ENCODE data around the gene TNFRSF11A. TPM values are rescaled to one million over a fixed set of nuclear protein-coding genes. Genes with fewer than 3 reads are reported as not detected.

Gene TNFRSF11A
- total RNA-seq, 1 experiment from 2014 or later = 0.16 TPM

DNA sequence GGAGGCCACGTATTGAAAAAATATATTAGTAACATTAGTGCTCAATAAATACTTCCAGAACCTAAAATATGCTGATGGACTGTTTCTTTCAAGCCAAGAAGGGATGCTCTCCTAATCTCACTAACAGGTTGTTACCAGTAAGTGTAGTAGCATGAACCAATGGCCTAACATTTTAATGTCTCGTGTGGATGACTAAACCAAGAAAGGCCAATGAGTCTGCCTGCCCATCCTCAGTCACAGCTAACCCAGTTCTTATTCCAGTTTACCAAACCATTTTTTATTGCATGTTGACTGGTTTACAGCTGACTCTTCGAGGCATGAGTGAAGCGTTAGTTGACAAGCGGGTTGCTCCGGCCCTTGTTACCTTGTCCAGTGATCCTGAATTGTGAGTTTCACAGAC is 45.1 kb upstream of the TNFRSF11A start:
- ChIA-PET POLR2A (no interaction called here), CTCF (no interaction called here)
- no peaks in the 10 kb centered on the region for H3K9me3 ChIP-seq
- Mint-ChIP-seq H3K27me3 (ENCODE audit: insufficient read depth, unreplicated experiment) (no peaks in the 10 kb centered on the region), H3K27ac (ENCODE audit: unreplicated experiment) (no peak overlapping the region), H3K36me3 (ENCODE audit: insufficient read depth, unreplicated experiment) (peaks cover 6% of the 10 kb centered on the region), H3K4me3 (ENCODE audit: unreplicated experiment) (no peak overlapping the region), H3K4me1 (ENCODE audit: low read depth, unreplicated experiment) (no peaks in the 10 kb centered on the region), H3K9me3 (ENCODE audit: unreplicated experiment) (no peaks in the 10 kb centered on the region)
- H3K4me1 ChIP-seq = no peaks in the 10 kb centered on the region
- DNase-seq = no peak
- TF ChIP-seq, protein P1, sequence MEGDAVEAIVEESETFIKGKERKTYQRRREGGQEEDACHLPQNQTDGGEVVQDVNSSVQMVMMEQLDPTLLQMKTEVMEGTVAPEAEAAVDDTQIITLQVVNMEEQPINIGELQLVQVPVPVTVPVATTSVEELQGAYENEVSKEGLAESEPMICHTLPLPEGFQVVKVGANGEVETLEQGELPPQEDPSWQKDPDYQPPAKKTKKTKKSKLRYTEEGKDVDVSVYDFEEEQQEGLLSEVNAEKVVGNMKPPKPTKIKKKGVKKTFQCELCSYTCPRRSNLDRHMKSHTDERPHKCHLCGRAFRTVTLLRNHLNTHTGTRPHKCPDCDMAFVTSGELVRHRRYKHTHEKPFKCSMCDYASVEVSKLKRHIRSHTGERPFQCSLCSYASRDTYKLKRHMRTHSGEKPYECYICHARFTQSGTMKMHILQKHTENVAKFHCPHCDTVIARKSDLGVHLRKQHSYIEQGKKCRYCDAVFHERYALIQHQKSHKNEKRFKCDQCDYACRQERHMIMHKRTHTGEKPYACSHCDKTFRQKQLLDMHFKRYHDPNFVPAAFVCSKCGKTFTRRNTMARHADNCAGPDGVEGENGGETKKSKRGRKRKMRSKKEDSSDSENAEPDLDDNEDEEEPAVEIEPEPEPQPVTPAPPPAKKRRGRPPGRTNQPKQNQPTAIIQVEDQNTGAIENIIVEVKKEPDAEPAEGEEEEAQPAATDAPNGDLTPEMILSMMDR (IDR thresholded peaks at IDR 0.05; ENCODE audit: insufficient read depth in 1 of 2, low read depth in 1 of 2, low read length in 1 of 2, severe bottlenecking in 1 of 2, unreplicated experiment in 1 of 2) = no peak
- H3K36me3 ChIP-seq (ENCODE audit: control insufficient read depth, insufficient read depth, low read length) = no peaks in the 10 kb centered on the region
- no peak overlapping the region for H3K4me3 ChIP-seq (ENCODE audit: low read depth, low read length)
- intact Hi-C loops (cut with micrococcal nuclease; ENCODE audit: unreplicated experiment) = no loop called here
- H3K27me3 ChIP-seq (replicated peaks; ENCODE audit: control insufficient read depth, insufficient read depth, low read length) = no peaks in the 10 kb centered on the region
- BruUV-seq (replicated peaks) = no TSS peak

DNA sequence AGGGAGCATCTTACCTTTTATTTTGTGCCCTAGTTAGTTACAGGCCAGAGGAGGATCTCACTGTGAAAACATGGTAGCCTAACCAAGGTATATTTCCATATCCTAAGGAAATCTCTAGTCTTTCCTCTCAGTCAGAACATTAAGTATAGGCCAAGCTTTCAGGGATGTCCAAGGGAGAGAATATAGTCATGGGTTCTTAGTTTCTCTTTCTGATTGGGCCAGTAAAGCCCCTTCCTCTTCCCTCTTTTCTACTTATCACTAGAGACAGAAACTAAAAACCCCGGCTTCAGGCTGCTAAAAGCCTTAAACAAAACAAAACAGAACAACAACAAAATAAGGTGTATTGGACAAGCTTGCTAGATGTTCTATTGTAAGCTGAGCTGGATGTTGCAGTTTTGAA is 44.3 kb upstream of the TNFRSF11A start:
- POLR2A ChIA-PET = no interaction called here
- no peak overlapping the region for H3K27ac Mint-ChIP-seq (ENCODE audit: unreplicated experiment)
- H3K36me3 ChIP-seq (ENCODE audit: control insufficient read depth, insufficient read depth, low read length) = no peaks in the 10 kb centered on the region

DNA sequence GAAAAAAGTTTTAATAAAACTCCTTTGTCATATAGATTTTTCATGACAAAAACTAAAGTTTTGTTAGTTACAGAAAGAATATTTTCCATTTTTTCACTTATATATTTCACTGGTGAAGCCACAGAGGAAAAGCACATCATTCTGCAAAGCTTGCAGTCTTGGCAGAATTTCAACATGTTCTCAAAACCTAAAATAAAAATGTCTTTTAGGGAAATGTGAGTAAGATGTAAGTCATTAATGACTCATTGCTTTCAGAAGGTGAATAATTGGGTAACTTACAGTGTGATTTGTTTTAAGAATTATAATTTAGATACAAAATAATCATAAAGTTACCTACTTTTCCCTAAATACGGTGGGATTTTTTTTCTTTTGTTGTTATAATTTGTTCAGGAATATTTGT is 43.4 kb upstream of the TNFRSF11A start:
- CTCF ChIA-PET = no interaction called here
- Histone ChIP-seq H3K4me1 (no peaks in the 10 kb centered on the region), H3K4me3 (ENCODE audit: low read depth, low read length) (no peak overlapping the region), H3K36me3 (ENCODE audit: control insufficient read depth, insufficient read depth, low read length) (no peaks in the 10 kb centered on the region), H3K27me3 (replicated peaks; ENCODE audit: control insufficient read depth, insufficient read depth, low read length) (no peaks in the 10 kb centered on the region), H3K9me3 (no peaks in the 10 kb centered on the region)
- POLR2A ChIA-PET = no interaction called here
- Mint-ChIP-seq H3K4me3 (ENCODE audit: unreplicated experiment) (no peak overlapping the region), H3K4me1 (ENCODE audit: low read depth, unreplicated experiment) (no peaks in the 10 kb centered on the region), H3K27me3 (ENCODE audit: insufficient read depth, unreplicated experiment) (no peaks in the 10 kb centered on the region), H3K9me3 (ENCODE audit: unreplicated experiment) (no peaks in the 10 kb centered on the region), H3K36me3 (ENCODE audit: insufficient read depth, unreplicated experiment) (peaks cover 6% of the 10 kb centered on the region), H3K27ac (ENCODE audit: unreplicated experiment) (no peak overlapping the region)
- no TSS peak for BruUV-seq (replicated peaks)
- TF ChIP-seq, protein P1 (IDR thresholded peaks at IDR 0.05; ENCODE audit: insufficient read depth in 1 of 2, low read depth in 1 of 2, low read length in 1 of 2, severe bottlenecking in 1 of 2, unreplicated experiment in 1 of 2) = no peak
- DNase-seq = no peak
- intact Hi-C loops (cut with micrococcal nuclease; ENCODE audit: unreplicated experiment) = no loop called here

More for the DNA sequence above, 44.3 kb upstream of the TNFRSF11A start:
- no peak overlapping the region for H3K4me3 ChIP-seq (ENCODE audit: low read depth, low read length)
- DNase-seq = no peak
- H3K9me3 Mint-ChIP-seq (ENCODE audit: unreplicated experiment) = no peaks in the 10 kb centered on the region
- H3K27me3 Mint-ChIP-seq (ENCODE audit: insufficient read depth, unreplicated experiment) = no peaks in the 10 kb centered on the region
- no peaks in the 10 kb centered on the region for H3K27me3 ChIP-seq (replicated peaks; ENCODE audit: control insufficient read depth, insufficient read depth, low read length)
- no peaks in the 10 kb centered on the region for H3K9me3 ChIP-seq
- peaks cover 6% of the 10 kb centered on the region for H3K36me3 Mint-ChIP-seq (ENCODE audit: insufficient read depth, unreplicated experiment)
- CTCF ChIA-PET = no interaction called here
- no peaks in the 10 kb centered on the region for H3K4me1 Mint-ChIP-seq (ENCODE audit: low read depth, unreplicated experiment)
- no TSS peak for BruUV-seq (replicated peaks)
- no peaks in the 10 kb centered on the region for H3K4me1 ChIP-seq
- intact Hi-C loops (cut with micrococcal nuclease; ENCODE audit: unreplicated experiment) = no loop called here
- TF ChIP-seq, protein P1 (IDR thresholded peaks at IDR 0.05; ENCODE audit: insufficient read depth in 1 of 2, low read depth in 1 of 2, low read length in 1 of 2, severe bottlenecking in 1 of 2, unreplicated experiment in 1 of 2) = no peak
- H3K4me3 Mint-ChIP-seq (ENCODE audit: unreplicated experiment) = no peak overlapping the region
